Thymus (tissue), 11 donors: ENCODE measurements around the gene AKAP6. TPM values are rescaled to one million over a fixed set of nuclear protein-coding genes. Genes with fewer than 3 reads are reported as not detected.

Source experiments
- DNase-seq, 9 donors: peaks; one replicate each; pipeline ENCODE4 v3.0.0-alpha.2; 2013; ENCODE audit warnings: low spot score in 9 of 9, low read depth in 6 of 9, missing footprints in 1 of 9
- H3K27ac ChIP-seq, 2 donors: one replicate each; pipeline ENCODE4 v1.5.1; 2013; ENCODE audit warnings: control low read depth in 1 of 2, low read depth in 1 of 2, low read length in 1 of 2, mild to moderate bottlenecking in 1 of 2, moderate library complexity in 1 of 2
- H3K27me3 ChIP-seq, 2 donors: one replicate each; pipeline ENCODE4 v1.5.1; 2013; ENCODE audit warnings: low read length in 1 of 2; ENCODE audit not compliant: control insufficient read depth in 2 of 2, insufficient read depth in 1 of 2
- H3K36me3 ChIP-seq, 2 donors: one replicate each; pipeline ENCODE4 v1.5.1; 2013; ENCODE audit warnings: low read length in 1 of 2, mild to moderate bottlenecking in 1 of 2, moderate library complexity in 1 of 2; ENCODE audit not compliant: control insufficient read depth in 2 of 2, insufficient read depth in 2 of 2
- H3K4me1 ChIP-seq, 2 donors: one replicate each; pipeline ENCODE4 v1.5.1; 2013; ENCODE audit warnings: low read length in 2 of 2; ENCODE audit not compliant: control insufficient read depth in 2 of 2, insufficient read depth in 2 of 2
- H3K4me3 ChIP-seq, 2 donors: one replicate each; pipeline ENCODE4 v1.5.1; 2013; ENCODE audit warnings: low read length in 2 of 2, control low read depth in 1 of 2, mild to moderate bottlenecking in 1 of 2
- H3K9me3 ChIP-seq, 2 donors: one replicate each; pipeline ENCODE4 v1.5.1; 2013; ENCODE audit warnings: low read length in 1 of 2, mild to moderate bottlenecking in 1 of 2; ENCODE audit not compliant: control insufficient read depth in 2 of 2, insufficient read depth in 1 of 2
- WGBS: extraction: QIAGEN DNeasy Blood & Tissue Kit; methylation state at CpG from one replicate; pipeline ENCODE4 v1.1.7; 2013; 5-methylcytosine and 5-hydroxymethylcytosine counted together
- polyA plus RNA-seq: library from polyadenylated mRNA; stranded (reverse); fragments of 200-250 nt; gene quantifications from one replicate; pipeline ENCODE4 v1.2.3, GENCODE V29; 2013
- total RNA-seq: library from RNA; stranded (reverse); fragments of 120-200 nt; gene quantifications from one replicate; pipeline ENCODE4 v1.2.4, GENCODE V29; 2013
- donor health status: healthy.

The AKAP6 gene
- total and polyA plus RNA-seq, 2 donors = 1.4 to 2.0 TPM

DNA sequence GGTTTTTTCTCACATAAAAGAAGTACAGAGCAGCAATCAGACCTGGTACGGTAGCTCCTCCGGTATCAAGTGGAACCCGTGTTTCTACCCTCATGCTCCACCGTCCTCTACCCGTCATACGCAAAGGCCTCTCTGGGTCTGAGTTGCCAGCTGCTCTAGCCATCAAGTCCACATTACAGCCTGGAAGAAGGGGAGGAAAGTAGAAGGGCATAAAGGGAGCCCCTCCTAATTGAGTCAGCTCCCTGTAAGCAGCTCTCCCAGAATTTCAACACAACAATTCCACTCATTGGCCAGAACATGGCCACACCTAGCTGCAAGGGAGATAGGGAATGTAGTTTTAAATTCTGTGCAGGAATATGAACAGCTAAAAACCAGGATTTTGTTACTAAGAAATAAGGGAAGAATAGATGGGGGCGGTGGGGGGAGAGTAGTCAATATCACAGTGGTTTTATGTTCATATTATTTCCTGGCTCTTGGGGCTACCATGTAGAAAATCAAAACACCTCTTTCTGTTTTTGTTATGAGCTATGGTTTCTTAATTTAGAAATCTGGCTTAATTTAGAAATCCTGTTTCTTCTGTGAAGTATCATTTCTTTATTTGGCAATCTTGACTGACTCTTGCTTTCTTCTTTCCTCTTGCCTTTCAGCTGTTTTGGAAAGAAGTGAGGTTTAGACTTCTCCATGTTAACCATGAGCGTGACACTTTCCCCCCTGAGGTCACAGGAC is 103.9 kb downstream of the AKAP6 start:
- no peaks in the 10 kb centered on the region for H3K27me3 ChIP-seq
- 84% methylated on average over 8 of the region's 8 CpGs for WGBS
- no peak overlapping the region for H3K4me3 ChIP-seq
- H3K4me1 ChIP-seq = no peaks in the 10 kb centered on the region
- H3K27ac ChIP-seq = no peak overlapping the region
- H3K36me3 ChIP-seq = no peaks in the 10 kb centered on the region
- no peak for DNase-seq
- H3K9me3 ChIP-seq = no peaks in the 10 kb centered on the region

DNA sequence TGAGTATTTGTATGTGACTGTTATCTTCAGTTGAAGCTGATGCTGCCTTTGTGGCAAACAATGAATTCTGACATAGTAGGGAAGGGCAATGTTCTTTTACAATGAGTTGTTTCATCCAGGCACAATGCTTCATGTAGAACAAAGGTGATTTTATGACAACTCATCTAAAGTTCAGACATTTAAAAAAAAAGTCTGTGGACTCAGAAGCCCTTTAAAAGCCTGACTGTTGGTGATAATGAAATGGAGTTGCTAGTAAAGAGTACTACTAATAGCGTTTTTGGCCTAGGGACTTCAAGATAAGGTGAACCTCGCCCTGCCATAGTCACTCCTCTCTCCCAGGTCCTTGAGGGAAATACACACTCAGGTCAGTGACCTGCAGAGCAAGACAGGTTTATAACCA is 105.1 kb downstream of the AKAP6 start:
- Histone ChIP-seq H3K27me3 (no peaks in the 10 kb centered on the region), H3K4me3 (no peak overlapping the region), H3K4me1 (peaks cover 0 to 4% of the 10 kb centered on the region in 2 donors), H3K36me3 (no peaks in the 10 kb centered on the region), H3K27ac (no peak overlapping the region), H3K9me3 (no peaks in the 10 kb centered on the region)
- no peak for DNase-seq
- 98% methylated on average over 2 of the region's 2 CpGs for WGBS

GRCh38 chr14:32434880-32435279 is 105.8 kb downstream of the AKAP6 start:
- Histone ChIP-seq H3K27ac (no peak overlapping the region), H3K4me1 (peaks cover 0 to 5% of the 10 kb centered on the region in 2 donors), H3K36me3 (no peaks in the 10 kb centered on the region), H3K27me3 (no peaks in the 10 kb centered on the region), H3K9me3 (no peaks in the 10 kb centered on the region), H3K4me3 (no peak overlapping the region)
- no peak for DNase-seq

- no peaks in the 10 kb centered on the region for H3K27me3 ChIP-seq
- H3K27ac ChIP-seq = no peak overlapping the region
- over 99% methylated on average over 2 of the region's 2 CpGs for WGBS
- no peaks in the 10 kb centered on the region for H3K9me3 ChIP-seq
- peaks cover 0 to 5% of the 10 kb centered on the region in 2 donors for H3K4me1 ChIP-seq
- H3K36me3 ChIP-seq = no peaks in the 10 kb centered on the region
- no peak overlapping the region for H3K4me3 ChIP-seq
- DNase-seq = no peak
These were observed 106.3 kb downstream of the AKAP6 start for GRCh38 chr14:32435411-32435810.

- Histone ChIP-seq H3K4me3 (no peak overlapping the region), H3K27ac (no peak overlapping the region), H3K27me3 (no peaks in the 10 kb centered on the region), H3K36me3 (no peaks in the 10 kb centered on the region), H3K4me1 (peaks cover 0 to 5% of the 10 kb centered on the region in 2 donors), H3K9me3 (no peaks in the 10 kb centered on the region)
- WGBS = 92% methylated on average over 1 of the region's 1 CpG
- DNase-seq = no peak
These were observed 107.9 kb downstream of the AKAP6 start for GRCh38 chr14:32436993-32437392.

GRCh38 chr14:32438517-32438916 is 109.4 kb downstream of the AKAP6 start:
- 35% methylated on average over 1 of the region's 1 CpG for WGBS
- Histone ChIP-seq H3K4me1 (peaks cover 0 to 5% of the 10 kb centered on the region in 2 donors), H3K9me3 (no peaks in the 10 kb centered on the region), H3K27ac (no peak overlapping the region), H3K27me3 (no peaks in the 10 kb centered on the region), H3K36me3 (no peaks in the 10 kb centered on the region), H3K4me3 (no peak overlapping the region)
- DNase-seq = no peak

DNA sequence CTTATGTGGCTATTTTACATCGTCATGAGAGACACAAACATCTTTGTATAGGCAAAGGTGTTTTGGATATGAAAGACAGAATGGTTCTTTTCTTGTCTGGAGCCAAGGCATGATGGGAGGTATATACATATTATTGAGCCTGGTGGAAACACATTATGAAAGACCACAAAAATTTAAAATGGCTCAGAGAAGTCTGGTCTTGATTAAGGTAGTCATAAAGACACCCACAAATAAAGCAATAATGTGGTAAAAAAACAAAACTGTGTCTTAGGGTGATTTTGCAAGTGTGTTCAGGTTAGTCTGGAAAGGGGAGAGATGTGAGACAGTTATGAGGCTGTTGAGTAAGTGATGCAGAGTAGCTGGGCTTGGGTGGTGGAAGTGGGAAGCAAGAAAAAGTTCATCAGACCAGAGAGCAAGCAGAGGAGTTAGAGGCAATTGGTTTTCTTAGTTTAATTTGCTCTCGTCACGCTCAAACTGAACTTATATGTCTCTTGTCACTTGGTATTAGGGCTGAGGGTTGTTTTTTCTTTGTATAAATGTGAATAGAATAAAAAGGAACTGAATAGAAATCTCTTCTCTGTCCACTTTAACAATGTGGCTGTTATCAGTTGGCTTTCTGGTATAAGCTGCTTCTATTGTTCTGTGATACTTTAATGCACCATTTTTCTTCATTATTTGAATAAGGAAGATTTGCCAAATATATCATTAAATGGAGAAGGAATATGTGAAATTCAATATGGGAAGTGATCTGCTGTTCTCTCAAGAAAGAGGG is 115.0 kb downstream of the AKAP6 start:
- no peaks in the 10 kb centered on the region for H3K9me3 ChIP-seq
- WGBS = 96% methylated on average over 3 of the region's 3 CpGs
- no peak overlapping the region for H3K27ac ChIP-seq
- H3K4me1 ChIP-seq = peaks cover 0 to 2% of the 10 kb centered on the region in 2 donors
- no peak overlapping the region for H3K4me3 ChIP-seq
- DNase-seq = no peak
- no peaks in the 10 kb centered on the region for H3K27me3 ChIP-seq
- H3K36me3 ChIP-seq = no peaks in the 10 kb centered on the region

DNA sequence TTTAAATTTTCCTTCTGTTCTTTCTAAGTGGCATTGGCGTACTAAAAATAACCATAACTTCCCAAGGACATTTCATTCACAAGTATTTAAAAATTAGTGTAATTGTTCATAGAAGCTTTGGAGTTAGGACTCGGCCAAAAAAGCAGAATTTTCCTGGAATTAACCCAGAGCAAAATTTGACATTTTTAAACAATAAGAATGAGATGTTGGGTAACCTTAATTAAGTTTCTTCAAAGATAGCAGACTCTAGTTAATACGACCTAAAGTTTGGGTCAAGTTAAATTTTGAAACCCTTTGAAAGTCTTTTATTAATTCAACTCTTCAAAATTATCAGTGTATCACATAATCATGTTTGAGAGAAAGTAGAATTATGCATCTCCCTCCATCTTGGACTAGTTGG is 118.3 kb downstream of the AKAP6 start:
- Histone ChIP-seq H3K36me3 (no peaks in the 10 kb centered on the region), H3K4me3 (no peak overlapping the region), H3K4me1 (no peaks in the 10 kb centered on the region), H3K27me3 (no peaks in the 10 kb centered on the region), H3K9me3 (no peaks in the 10 kb centered on the region), H3K27ac (no peak overlapping the region)
- DNase-seq = no peak
- 96% methylated on average over 3 of the region's 3 CpGs for WGBS

- Histone ChIP-seq H3K9me3 (no peaks in the 10 kb centered on the region), H3K27ac (no peak overlapping the region)
- 96% methylated on average over 1 of the region's 1 CpG for WGBS
These were observed 120.5 kb downstream of the AKAP6 start for GRCh38 chr14:32449648-32450047.

More at GRCh38 chr14:32449648-32450047, 120.5 kb downstream of the AKAP6 start:
- DNase-seq = no peak
- no peaks in the 10 kb centered on the region for H3K27me3 ChIP-seq
- H3K4me3 ChIP-seq = no peak overlapping the region
- H3K4me1 ChIP-seq = no peaks in the 10 kb centered on the region
- no peaks in the 10 kb centered on the region for H3K36me3 ChIP-seq
